Measurements from ENCODE around the gene HENMT1.

The HENMT1 gene

DNA sequence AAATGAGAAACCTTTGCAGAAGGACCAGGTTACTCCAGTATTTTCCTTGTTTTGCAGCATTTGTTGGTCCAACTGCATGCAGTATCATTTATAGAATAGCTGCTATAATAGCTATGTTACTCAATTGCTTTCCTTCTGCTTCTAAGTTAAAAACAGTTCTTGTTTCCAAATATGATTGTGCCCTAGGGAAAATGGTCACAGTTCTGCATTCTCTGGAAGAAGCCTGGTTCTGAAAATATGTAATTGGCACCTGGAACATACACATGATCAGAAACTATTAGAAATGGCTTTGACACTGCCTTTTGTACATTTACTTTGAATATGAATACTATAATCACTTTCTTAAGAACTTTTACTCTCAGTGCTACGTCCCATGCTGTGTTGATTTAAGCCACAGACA lies 33.6 kb downstream of the HENMT1 start:
- no peak for DNase-seq (ENCODE audit: low read depth)

DNA sequence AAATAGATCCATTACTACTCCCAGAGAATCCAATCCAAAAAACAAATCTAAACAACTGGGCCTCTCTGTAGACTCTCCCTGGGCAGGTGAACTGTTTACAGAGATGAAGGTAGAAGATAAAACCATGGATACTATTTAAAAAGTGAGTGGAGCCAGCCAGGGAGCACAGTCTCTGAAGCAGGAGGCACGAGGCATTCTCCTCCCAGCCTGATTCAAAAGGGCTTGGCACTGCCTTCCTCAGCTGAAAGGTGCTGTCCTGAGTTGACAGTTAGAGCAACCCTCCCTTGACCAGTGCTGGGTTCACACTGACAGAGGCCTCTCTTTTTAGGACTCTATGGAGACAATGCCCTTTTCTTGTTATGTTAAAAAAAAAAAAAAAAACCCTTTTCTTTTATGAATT lies 36.8 kb downstream of the HENMT1 start:
- no peak for DNase-seq (ENCODE audit: low read depth)

DNA sequence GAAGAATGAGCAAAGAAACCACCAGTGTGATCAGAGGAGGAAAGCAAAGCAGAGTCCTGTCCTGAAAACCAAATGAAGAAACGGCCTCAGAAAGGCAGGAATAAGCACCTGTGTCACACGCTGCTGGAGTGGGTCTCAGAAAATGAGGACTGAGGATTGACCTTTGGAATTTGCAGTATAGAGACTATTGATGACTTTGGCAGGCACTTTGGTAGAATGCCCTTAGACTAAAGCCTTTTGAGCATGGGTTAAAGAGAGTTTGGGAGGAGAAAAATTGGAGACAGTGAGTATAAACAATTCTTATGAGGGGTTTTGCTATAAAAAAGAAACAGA lies 43.2 kb downstream of the HENMT1 start:
- no peak for DNase-seq (ENCODE audit: low read depth)

DNA sequence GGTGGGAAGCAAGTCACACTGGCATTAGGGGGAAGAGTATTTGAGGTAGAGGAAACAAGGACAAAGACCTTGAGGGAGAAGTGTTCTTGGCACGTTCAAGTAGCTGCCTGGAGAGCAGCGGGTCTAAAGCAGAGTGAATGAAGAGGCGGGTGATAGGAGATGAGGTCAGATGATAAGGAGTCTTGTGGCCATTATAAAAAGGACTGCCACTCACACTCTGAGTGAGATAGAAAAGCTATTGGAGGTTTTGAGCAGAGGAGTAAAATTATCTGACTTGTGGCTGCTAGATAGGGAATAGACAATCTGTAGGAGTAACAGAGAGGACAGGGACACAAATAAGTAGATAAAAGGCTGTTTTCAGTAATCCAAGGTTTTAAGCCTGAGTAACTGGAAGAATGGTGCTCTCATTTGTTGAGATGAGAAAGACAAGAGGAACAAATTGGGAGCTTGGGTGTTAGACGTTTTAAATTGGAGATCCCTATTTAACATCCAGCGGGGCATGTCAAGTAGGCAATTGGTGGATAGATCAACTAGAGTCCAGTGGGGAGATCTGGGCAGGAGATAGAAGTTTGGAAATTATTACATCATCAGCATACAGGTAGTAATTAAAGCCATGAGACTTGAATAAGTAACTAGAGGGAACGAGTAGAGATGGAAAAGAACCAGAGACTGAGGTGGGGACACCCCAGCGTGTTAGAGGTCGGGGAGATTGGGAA lies 43.7 kb downstream of the HENMT1 start:
- no peak for DNase-seq (ENCODE audit: low read depth)

DNA sequence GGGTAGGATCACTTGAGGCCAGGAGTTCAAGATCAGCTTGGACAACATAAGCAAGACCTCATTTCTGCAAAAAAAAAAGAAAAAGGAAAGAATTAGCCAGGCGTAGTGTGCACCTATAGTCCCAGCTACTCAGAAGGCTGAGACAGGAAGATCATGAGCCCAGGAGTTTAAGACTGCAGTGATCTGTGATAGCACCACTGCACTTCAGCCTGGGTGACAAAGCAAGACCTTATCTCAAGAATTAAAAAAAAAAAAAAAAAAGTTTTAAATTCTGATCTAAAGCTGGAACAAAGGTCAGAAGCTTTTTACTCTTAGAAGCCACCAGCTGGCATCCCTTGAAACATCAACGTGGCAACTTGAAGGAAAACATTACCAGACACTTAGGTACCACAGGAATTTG lies 45.3 kb downstream of the HENMT1 start:
- peak; percentile 53 for DNase-seq (ENCODE audit: low read depth)

DNA sequence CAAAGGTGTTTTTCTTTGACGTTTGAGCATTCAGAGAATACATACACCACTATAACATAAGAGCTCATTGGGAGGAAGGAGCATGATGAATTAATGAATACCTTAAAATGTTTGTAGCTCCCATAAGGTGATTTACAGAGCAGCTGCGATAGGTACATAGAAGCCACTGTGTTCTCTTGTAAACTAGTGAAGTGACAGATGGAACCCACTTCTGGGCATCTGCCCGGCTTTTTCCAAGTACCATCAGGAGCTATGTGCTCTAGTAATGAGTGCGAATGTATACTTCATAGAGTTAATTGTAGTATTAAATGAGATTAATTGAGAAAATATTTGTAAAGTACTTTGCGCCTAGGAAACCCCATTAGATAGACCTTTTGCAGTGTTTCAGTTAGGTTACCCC lies 48.4 kb downstream of the HENMT1 start:
- DNase-seq (ENCODE audit: low read depth) = no peak

DNA sequence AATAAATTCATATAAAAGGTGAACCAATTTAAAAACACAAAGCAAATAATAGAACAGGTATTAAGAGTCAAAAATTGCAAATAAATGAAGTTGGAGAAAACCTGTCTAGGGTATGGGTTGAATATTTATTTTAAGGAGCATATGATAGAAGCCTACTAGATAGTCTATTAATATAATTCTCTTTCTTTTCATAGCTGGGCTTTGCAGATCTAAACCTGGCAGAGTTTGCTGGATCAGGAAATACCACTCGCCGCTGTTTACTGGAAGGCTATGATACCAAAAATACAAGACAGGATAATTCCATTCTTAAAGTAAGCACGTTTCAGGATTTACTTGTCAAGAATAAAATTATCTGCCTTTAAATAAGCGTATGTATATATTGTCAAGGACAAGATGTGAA lies 48.9 kb downstream of the HENMT1 start:
- peak; percentile 7 for DNase-seq (ENCODE audit: low read depth)

DNA sequence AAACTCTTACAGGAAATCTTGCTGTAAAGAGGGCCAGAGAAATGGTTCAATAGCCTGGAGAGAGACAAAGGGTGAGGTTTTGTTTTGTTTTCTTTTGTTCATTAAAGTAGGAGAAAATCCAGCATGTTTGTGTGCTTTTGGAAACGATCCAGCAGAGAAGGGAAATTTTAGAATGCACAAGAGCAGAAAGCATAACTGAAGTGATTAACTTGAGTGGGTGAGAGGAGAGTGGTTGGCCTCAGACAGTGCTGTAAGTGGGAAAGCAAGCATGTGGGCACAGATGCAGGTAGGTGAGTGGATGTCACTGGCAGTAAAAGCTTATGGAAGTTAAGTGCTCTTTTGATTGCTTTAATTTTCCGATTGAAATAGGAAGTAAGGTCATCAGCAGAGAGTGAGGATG lies 50.8 kb downstream of the HENMT1 start:
- no peak for DNase-seq (ENCODE audit: low read depth)

DNA sequence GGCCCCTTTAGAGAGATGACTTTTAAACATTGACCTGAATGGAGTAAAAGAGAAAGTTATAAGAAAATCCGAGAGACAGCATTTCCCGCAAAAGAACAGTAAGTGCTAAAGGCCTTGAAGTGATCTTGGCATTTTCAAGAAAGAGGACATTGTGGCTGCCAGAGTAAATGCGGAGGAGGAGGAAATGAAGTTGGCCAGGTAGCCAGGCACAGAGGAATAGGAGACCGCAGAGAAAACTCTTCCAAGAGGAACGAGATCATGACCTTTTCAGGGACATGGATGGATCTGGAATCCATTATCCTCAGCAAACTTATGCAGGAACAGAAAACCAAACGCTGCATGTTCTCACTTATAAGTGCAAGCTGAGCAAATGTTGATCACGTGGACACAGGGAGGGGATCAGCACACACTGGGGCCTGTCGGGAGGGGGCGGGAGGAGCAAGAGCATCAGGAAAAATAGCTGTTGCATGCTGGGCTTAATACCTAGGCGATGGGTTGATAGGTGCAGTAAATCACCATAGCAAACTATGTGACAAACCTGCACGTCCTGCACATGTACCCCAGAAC lies 51.3 kb downstream of the HENMT1 start:
- no peak for DNase-seq (ENCODE audit: low read depth)

DNA sequence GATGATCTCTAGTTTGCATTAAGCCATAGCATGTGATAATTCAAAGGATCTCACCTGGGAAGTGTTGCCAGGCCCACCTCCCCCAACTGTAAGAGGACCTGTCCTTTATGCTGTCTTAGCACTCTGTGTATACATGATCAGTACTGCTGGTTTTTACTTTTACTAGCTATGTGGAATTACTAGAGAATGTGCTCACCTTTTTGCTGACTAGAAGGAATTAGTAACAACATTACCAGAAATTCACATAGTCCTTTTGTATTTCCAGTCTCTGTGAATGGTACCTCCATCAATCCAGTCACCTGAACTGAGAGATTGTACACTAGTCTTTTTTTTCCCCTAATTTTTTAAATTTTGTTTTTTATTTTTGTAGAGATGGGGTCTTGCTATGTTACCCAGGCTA lies 54.4 kb downstream of the HENMT1 start:
- no peak for DNase-seq (ENCODE audit: low read depth)

DNA sequence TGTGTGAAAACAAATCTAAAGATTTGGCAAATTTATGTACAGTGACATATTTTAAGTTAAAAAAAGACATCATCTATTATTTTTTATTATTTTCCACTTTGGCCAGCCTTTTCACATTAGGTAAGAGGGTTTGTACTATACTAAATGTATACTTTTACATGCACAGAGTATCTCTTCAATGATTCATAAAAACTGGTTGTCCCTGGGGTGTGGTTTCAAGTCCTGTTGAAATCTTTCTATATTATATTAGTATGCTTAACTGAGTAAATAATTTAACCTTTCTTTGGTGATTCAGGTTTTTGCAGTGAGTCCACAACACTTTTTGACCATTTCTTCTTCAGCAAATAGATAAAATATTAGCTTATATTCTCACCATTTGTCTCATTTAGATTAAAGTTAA lies 55.3 kb downstream of the HENMT1 start:
- no peak for DNase-seq (ENCODE audit: low read depth)

DNA sequence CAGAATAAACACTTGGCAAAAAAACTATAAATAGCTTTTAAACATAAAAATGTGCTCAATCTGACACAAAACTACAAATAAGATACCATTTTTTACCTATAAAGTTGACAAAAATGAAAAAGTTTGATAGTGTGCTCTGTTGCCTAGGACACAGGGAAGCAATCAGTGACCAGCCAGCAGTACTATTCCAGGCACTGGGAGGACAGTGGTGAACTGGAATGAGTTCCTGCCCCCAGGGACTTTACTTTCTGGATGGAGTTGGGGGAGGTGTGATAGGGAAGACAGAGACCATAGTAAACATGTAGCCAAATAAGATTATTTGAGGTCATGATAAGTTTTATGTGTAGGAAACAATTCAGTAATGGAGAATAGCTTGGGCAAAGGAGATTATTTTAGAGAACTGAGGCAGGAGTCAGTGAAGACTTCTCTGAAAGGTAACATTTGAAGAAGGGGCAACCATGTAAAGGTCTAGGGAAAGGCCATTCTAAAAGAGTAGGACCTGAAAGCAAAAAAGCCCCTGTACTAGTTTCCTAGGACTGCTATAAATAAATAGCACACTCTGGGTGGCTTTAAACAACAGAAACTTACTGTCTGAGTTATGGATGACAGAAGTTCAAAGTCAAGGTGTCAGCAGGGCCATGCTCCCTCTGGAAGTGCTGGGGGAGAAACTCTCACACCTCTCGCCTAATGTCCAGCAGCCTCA lies 59.0 kb downstream of the HENMT1 start:
- no peak for DNase-seq (ENCODE audit: low read depth)

DNA sequence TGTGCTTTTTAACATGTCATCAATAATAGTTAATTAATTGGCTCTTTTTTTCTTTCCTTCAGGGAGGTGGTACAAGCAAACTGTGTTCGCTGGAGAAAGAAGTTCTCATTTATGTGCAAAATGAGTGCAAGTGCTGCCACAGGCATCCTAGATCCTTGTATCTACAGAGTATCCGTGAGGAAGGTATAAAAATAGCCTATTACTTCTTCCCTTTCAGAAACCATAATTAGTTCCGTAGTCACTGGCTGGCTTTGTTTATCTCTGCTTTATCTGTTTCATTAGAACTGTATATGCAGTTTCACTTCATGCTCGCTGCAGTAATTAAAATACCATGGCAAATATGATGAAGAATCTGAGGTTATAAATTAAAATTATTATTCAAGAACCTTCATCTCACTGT lies 60.4 kb downstream of the HENMT1 start:
- no peak for DNase-seq (ENCODE audit: low read depth)

DNA sequence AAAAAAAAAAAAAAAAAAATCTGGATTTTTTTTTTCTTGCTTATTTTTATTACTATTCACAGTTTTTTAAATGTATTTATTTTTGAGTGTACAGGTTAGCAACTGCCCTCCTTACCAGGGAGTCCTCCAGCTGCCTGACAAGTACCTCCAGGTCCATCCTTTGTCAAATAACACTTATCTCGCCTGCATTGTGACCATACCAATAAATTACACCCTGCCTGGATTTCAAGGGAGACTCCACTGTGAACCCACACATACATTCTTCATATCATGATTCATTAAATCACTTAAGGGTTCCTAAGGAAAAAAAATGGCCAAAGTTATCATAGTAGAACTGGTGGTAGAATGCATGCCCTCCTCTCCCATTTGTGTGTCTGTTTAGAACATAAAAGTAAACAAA lies 62.6 kb downstream of the HENMT1 start:
- peak; percentile 57 for DNase-seq (ENCODE audit: low read depth)
